Measurements from ENCODE around the gene GDPD1. TPM values are rescaled to one million over a fixed set of nuclear protein-coding genes. Genes with fewer than 3 reads are reported as not detected.

The GDPD1 gene
- total RNA-seq, 1 experiment from 2014 or later: 2.6 TPM

DNA sequence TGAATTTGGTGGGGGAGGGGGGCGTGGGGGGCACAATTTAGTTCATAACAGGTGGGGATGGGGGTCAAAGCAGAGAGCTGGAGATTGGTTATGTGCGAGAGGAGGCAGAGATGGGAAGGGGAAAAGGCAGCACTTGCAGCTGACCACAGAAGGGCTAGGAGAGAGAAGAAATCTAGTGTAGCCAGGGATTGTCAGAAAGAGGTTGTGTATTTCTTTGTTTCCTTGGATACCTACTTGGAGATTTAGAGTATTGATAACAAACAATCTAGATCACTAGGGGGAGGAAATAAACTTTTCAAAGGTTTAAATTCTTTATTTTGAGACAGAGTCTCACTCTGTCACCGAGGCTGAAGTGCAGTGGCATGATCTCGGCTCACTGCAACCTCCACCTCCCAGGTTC is 64.0 kb downstream of the GDPD1 start:
- H3K27ac Mint-ChIP-seq: no peak overlapping the region
- Histone ChIP-seq H2AK5ac (ENCODE audit: insufficient read length, low read length) (no peak overlapping the region), H4K8ac (replicated peaks; ENCODE audit: insufficient read length, low read depth, low read length) (no peak overlapping the region), H4K91ac (ENCODE audit: insufficient read length, low read depth, low read length) (no peak overlapping the region), H3K56ac (ENCODE audit: insufficient read length, low read depth, low read length) (no peak overlapping the region), H3K23ac (ENCODE audit: insufficient read length, low read depth, low read length) (no peak overlapping the region), H3K14ac (ENCODE audit: insufficient read depth, low read length) (no peak overlapping the region), H3K4ac (ENCODE audit: low read depth, low read length) (no peak overlapping the region), H4K20me1 (ENCODE audit: control insufficient read depth, insufficient read depth, insufficient read length) (no peaks in the 10 kb centered on the region), H3K4me1 (ENCODE audit: insufficient read depth, low read length) (no peaks in the 10 kb centered on the region), H3K27ac (ENCODE audit: insufficient read length, low read depth, low read length) (no peak overlapping the region), H3K23me2 (ENCODE audit: insufficient read length, low read depth, low read length, poor library complexity, severe bottlenecking) (no peaks in the 10 kb centered on the region), H4K5ac (ENCODE audit: insufficient read length, low read depth, low read length) (no peak overlapping the region), H2AFZ (ENCODE audit: low read length) (no peak overlapping the region), H2BK12ac (ENCODE audit: insufficient read length, low read depth, low read length) (no peak overlapping the region), H3K79me1 (ENCODE audit: insufficient read depth, low read depth, low read length, poor library complexity, severe bottlenecking) (no peaks in the 10 kb centered on the region), H3K18ac (ENCODE audit: insufficient read length, low read depth, low read length) (no peak overlapping the region), H2BK5ac (ENCODE audit: insufficient read length, low read length) (no peak overlapping the region), H3K9ac (ENCODE audit: extremely low read depth, insufficient read length, low read length) (no peak overlapping the region), H2BK120ac (ENCODE audit: low read depth, low read length, poor library complexity, severe bottlenecking) (no peak overlapping the region), H3K4me2 (ENCODE audit: insufficient read depth, insufficient read length, low read length) (no peak overlapping the region), H3T11ph (ENCODE audit: low read length) (no peak overlapping the region), H3K27me3 (ENCODE audit: insufficient read depth, low read length) (no peaks in the 10 kb centered on the region), H2BK15ac (ENCODE audit: low read depth, low read length) (no peak overlapping the region), H3K9me3 (ENCODE audit: control insufficient read depth, low read depth, low read length) (no peaks in the 10 kb centered on the region), H2BK20ac (ENCODE audit: low read depth, low read length, poor library complexity, severe bottlenecking) (no peak overlapping the region), H3K79me2 (ENCODE audit: insufficient read depth, low read length) (no peaks in the 10 kb centered on the region)
- peaks cover 0 to 3% of the 10 kb centered on the region in 2 experiments; a peak in 1 of 4 replicates for H3K4me1 Mint-ChIP-seq
- H3K9me3 Mint-ChIP-seq: peaks cover 0 to 2% of the 10 kb centered on the region in 2 experiments; a peak in 1 of 5 replicates
- TF ChIP-seq, protein P1, sequence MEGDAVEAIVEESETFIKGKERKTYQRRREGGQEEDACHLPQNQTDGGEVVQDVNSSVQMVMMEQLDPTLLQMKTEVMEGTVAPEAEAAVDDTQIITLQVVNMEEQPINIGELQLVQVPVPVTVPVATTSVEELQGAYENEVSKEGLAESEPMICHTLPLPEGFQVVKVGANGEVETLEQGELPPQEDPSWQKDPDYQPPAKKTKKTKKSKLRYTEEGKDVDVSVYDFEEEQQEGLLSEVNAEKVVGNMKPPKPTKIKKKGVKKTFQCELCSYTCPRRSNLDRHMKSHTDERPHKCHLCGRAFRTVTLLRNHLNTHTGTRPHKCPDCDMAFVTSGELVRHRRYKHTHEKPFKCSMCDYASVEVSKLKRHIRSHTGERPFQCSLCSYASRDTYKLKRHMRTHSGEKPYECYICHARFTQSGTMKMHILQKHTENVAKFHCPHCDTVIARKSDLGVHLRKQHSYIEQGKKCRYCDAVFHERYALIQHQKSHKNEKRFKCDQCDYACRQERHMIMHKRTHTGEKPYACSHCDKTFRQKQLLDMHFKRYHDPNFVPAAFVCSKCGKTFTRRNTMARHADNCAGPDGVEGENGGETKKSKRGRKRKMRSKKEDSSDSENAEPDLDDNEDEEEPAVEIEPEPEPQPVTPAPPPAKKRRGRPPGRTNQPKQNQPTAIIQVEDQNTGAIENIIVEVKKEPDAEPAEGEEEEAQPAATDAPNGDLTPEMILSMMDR (conservative IDR thresholded peaks at IDR 0.05): no peak
- H3K27me3 Mint-ChIP-seq (ENCODE audit: low read depth): peaks cover 9% of the 10 kb centered on the region
- WGBS (ENCODE audit: extremely low coverage, insufficient read length, low lambda C conversion rate): no CpG with 5 or more reads among the region's 4 CpGs
- H3K36me3 Mint-ChIP-seq (ENCODE audit: insufficient read depth in 1 of 3, low read depth in 3 of 3): no peaks in the 10 kb centered on the region; a peak in 1 of 7 replicates
- H3K4me3 Mint-ChIP-seq: no peak overlapping the region
- no peak for DNase-seq
